ENCODE measurements around the gene SPAG7.

The SPAG7 gene

DNA sequence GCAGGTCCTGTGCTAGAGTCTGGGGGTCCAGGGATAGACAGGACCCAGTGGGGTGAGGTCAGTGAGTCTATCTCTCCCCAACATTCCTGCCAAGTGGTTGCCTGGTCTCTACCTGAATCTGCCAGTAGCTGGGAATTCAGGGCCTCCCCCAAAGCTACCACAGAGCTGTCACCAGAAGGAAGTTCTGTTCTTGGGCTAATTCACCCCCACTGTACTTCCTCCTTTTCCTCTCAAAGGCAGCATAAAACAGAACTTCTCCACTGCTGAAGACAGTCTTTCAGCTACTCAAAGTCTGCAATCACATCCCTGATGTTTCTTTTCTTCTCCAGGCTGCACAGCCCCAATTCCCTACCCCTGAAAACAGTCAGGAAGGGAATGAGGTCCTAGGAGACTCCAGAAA, 11.1 kb upstream of the SPAG7 start:
- no peak for DNase-seq (ENCODE audit: extremely low spot score, insufficient read length, low read depth)
- FAIRE-seq = no peak

GRCh38 chr17:4974115-4974670, 6.6 kb upstream of the SPAG7 start:
- DNase-seq (ENCODE audit: extremely low spot score, insufficient read length, low read depth) (no peak), FAIRE-seq (no peak)

DNA sequence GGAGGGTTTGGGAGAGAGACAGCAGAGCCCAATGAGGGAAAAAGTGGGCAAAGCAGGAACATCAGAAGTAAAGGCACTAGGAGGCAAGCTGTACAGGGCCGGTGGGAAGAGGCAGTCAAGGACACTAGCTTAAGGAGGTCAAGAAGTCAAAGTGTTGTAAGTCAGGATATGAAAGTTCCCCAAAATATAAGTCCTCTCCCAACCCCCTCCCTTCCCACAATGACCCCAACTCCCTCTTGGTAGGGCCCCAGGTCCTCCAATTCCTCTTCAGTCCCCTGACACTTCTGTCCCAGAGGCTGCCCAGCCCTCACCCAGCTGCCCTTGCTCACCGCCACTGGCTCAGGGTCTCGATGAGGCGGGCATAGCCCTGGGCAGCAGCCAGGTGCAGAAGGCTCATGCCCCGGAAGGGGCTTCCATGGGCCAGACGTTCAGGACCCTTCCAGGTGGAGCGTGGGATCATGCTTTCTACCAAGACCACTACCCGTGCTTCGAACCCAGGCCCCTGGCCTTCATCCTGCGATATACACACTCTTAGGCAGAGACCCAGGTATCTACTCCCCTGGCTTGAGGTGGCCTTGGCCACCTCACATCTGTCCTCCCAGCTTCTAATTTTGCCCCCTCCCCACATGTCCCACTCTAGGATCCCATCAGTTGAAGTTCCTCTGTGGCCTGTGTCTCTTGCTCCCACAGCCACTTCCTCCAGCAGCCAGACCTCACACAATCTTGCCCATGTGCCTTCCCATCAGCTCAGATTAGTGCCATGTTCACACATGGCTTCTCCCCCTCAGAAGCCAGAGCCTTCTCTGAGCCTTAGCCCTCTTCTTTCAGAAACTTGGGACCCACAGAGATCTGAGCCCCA, 5.9 kb upstream of the SPAG7 start:
- DNase-seq (ENCODE audit: extremely low spot score, insufficient read length, low read depth) (no peak), FAIRE-seq (no peak)

- FAIRE-seq (no peak), DNase-seq (ENCODE audit: extremely low spot score, insufficient read length, low read depth) (no peak)
Measured at GRCh38 chr17:4972752-4973151, 5.1 kb upstream of the SPAG7 start.

DNA sequence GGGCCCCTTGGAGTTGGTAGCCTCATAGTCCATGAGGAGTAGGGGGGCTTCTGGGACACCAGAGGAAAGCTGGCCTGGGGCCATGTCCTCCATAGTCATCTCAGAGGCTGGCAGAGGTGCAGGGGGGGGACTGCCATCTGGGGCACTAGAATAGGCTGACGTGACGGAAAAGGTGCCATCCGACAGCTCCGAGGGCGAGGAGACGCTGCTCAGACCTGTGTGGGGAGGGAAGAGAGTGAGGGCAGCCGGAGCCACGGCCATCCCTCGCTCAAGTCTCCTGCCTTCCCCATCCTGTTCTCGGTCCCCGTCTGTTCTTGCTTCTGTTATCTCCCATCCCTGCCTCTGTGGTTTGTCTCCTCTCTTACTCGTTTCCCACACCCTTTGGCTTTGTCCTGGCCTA, 4.7 kb upstream of the SPAG7 start:
- no peak for FAIRE-seq

DNA sequence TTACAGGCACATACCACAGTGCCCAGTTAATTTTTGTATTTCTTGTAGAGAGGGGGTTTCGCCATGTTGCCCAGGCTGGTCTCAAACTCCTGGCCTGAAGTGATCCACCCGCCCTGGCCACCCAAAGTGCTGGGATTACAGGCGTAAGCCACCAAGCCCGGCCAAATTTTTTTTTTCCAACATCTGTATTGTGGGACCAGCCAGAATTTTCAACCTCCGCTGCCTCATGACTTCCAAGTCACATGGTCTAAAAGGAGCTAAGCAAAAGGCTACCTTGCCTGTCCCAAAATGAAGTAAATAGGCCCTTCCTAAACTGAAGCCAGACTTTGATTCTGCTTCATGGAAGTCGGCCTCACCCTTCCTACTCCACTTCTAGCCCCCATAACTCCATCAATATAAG, 4.2 kb upstream of the SPAG7 start:
- no peak for FAIRE-seq
- no peak for DNase-seq (ENCODE audit: extremely low spot score, insufficient read length, low read depth)

More for the DNA sequence above, 4.7 kb upstream of the SPAG7 start:
- no peak for DNase-seq (ENCODE audit: extremely low spot score, insufficient read length, low read depth)

- DNase-seq (ENCODE audit: extremely low spot score, insufficient read length, low read depth) (no peak), FAIRE-seq (no peak)
Measured at GRCh38 chr17:4970273-4970672, 2.7 kb upstream of the SPAG7 start.

GRCh38 chr17:4969551-4970173, 2.0 kb upstream of the SPAG7 start:
- no peak for FAIRE-seq
- no peak for DNase-seq (ENCODE audit: extremely low spot score, insufficient read length, low read depth)

- FAIRE-seq (no peak), DNase-seq (ENCODE audit: extremely low spot score, insufficient read length, low read depth) (no peak)
Measured at GRCh38 chr17:4969047-4969550, 1.5 kb upstream of the SPAG7 start.

DNA sequence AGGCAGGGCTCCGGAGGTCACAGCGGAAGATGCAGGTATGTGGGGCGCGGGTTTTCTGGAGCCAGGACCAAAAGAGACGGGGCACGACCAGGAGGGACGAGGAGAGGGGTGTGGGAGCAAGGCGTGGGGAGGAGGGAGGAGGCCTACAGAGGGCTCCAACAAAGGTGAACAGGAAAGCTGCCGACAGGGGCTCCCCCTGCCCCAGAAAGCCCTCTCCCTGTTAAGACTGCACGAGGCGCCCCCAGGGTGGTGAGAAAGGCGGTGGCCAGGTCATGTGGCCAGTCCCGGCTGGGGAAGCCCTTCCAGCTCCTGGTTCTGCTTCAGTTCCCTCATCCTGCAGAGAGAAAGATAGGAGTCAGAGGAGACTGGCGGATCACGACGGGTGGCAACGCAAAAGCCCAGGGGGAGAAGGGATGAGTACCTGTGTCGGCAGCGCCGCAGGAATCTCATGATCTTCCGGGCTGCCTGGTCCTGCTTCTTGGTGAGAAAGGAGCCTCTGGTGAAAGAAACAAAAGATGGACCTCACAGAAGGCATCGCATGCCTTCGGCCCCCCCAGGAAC, 949 bp upstream of the SPAG7 start:
- no peak for FAIRE-seq

DNA sequence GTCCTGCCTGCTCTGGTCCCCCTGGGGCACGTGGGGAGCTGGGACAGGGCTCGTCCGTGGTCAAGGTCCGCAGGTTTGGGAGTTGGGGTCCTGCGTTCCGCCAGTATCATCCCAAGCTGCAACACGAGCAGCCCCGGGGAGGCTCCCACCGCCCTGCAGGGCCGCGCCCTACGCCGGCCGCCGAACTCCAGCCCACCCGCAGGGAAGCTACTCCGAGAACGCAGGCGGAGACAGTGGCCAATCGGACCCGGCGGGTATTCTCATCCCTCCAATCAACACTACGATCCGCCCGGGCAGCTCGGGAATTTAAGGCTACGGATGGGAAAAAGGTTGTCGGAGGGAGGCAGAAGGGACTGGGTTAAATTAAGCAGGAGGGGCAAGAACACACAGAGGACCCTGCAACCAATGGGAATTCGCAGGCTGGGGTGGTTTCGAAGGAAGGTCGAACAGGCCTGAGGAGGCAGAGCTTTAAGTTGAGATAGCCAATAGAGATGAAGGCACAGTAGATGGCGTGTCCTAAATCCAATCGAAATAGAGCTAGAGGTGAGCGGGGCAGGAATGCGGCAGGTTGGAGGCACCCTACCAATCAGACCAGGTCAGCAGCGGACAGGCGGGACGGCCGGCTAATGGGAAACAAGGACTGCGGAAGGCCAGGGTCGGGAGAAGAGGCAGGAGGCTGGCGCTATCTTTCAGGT, 626 bp downstream of the SPAG7 start:
- DNase-seq (ENCODE audit: extremely low spot score, insufficient read length, low read depth) (peak; percentile 91), FAIRE-seq (peak; percentile 100)

More for the DNA sequence above, 949 bp upstream of the SPAG7 start:
- no peak for DNase-seq (ENCODE audit: extremely low spot score, insufficient read length, low read depth)

DNA sequence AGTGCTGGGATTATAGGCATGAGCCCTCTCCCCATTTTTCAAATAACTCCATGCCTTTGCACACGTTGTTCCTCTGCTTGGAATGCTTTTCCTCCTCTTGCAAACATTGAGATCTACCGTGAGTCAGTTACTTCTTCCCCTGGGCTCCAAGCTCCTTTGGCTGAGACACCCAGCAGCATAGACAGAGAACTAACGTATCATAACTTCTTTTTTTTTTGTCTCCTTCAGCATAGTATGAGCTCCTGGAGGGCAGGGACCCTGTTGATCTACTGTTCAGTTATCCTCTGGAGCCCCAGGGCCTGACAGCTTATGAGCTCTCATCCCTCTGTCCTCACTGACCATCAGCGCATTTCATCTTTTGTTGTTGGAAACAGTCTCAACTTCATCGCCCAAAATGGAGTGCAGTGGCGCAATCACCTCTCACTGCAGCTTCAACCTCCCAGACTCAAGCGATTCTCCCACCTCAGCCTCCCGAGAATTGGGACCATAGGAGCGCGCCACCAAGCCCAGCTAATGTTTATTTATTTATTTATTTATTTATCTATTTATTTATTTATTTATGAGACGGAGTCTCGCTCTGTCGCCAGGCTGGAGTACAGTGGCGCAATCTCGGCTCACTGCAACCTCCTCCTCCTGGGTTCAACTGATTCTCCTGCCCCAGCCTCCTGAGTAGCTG, 2.2 kb downstream of the SPAG7 start:
- FAIRE-seq (no peak), DNase-seq (ENCODE audit: extremely low spot score, insufficient read length, low read depth) (no peak)

GRCh38 chr17:4960279-4960922, 7.2 kb downstream of the SPAG7 start:
- DNase-seq (ENCODE audit: extremely low spot score, insufficient read length, low read depth) (no peak), FAIRE-seq (no peak)

DNA sequence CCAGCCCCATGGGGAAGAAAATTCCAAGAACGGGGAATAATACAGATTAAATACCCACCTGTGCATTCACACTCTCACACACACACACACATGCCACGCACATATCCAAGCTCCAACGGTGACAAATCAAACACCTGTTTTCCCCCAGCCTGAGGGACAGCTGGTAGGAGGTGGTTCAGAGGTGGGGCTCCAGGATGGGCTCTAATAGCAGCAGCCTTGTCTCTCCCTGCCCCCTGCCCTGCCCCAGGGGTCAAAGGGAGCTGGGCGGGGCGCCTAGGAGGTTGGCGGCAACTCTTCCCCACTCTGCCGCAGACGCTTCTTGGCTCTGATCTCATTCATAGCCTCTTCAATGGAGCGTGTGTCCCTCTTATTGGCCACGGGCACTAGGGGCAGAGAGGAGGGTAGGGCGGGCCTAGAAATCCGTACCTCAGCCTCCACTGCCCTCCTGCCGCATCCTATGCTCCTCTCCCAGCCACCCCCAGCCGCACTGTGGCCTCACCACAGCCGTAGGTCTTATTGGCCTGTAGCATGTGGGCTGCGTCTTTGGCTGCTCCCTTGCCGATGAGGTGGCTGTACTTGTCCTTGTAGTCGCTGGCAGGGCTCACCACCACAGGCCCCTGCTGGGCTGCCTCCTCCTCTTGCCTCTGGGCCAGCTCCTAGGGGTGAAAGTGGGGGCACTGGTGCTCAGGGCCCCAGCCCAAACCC, 8.2 kb downstream of the SPAG7 start:
- FAIRE-seq = no peak
- DNase-seq (ENCODE audit: extremely low spot score, insufficient read length, low read depth) = no peak

GRCh38 chr17:4958102-4958501, 9.5 kb downstream of the SPAG7 start:
- no peak for FAIRE-seq
- DNase-seq (ENCODE audit: extremely low spot score, insufficient read length, low read depth) = no peak

GRCh38 chr17:4956493-4957061, 11.0 kb downstream of the SPAG7 start:
- FAIRE-seq (peak; percentile 12), DNase-seq (ENCODE audit: extremely low spot score, insufficient read length, low read depth) (no peak)

DNA sequence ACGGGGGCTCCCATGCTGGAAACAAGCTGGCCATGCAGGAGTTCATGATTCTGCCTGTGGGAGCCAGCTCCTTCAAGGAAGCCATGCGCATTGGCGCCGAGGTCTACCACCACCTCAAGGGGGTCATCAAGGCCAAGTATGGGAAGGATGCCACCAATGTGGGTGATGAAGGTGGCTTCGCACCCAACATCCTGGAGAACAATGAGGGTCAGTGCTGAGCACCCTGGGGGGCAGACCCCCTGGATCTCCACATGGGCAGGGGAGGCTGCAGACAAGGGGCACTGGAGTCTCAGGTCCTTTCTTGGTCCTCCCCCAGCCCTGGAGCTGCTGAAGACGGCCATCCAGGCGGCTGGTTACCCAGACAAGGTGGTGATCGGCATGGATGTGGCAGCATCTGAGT, 12.5 kb downstream of the SPAG7 start:
- FAIRE-seq (no peak), DNase-seq (ENCODE audit: extremely low spot score, insufficient read length, low read depth) (no peak)

DNA sequence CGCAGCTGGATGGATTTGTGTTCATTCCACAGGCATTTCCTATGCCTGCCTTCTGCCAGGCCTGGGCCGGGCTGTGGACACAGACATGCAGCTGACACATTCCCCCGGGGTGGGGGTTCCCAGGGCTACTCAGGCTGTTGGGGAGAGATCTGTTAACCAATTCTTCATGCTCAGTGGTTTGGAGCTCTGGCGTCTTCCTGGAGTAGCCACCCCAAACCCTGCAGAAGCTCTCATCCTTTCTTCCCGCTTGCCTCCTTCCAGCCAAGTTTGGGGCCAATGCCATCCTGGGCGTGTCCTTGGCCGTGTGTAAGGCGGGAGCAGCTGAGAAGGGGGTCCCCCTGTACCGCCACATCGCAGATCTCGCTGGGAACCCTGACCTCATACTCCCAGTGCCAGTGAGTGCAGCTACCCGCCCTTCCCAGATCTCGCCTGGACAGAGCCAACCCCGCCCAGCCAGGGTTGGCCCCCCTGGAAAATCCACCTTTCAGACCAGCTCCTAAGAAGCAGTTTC, 14.1 kb downstream of the SPAG7 start:
- FAIRE-seq (no peak), DNase-seq (ENCODE audit: extremely low spot score, insufficient read length, low read depth) (no peak)
